ENCODE results near the gene NAV3. TPM values are rescaled to one million over a fixed set of nuclear protein-coding genes. Genes with fewer than 3 reads are reported as not detected.

The NAV3 gene
- polyA plus RNA-seq, 1 of the 3 experiments (the other 2 are of a cell fraction), result 10.5 TPM

DNA sequence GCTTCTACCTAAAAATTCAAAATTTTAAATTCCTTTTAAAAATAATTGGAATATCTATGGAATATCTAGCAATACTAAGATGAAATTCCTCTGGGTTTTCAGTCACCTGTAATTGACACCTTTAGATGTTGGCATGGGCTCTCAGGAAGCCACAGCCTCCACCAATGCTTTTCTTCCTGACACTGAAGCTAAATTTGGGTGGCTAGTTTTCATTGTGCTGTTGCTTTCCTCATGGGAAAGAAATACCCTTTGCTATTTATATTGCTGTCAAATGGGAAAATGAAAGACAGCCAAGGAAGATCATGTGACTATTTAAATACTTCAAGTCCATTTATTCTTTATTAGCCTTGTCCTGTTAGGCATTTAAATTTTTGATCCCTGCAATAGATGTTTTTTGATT, 313.0 kb downstream of the NAV3 start (continued):
- TF ChIP-seq, protein P1, sequence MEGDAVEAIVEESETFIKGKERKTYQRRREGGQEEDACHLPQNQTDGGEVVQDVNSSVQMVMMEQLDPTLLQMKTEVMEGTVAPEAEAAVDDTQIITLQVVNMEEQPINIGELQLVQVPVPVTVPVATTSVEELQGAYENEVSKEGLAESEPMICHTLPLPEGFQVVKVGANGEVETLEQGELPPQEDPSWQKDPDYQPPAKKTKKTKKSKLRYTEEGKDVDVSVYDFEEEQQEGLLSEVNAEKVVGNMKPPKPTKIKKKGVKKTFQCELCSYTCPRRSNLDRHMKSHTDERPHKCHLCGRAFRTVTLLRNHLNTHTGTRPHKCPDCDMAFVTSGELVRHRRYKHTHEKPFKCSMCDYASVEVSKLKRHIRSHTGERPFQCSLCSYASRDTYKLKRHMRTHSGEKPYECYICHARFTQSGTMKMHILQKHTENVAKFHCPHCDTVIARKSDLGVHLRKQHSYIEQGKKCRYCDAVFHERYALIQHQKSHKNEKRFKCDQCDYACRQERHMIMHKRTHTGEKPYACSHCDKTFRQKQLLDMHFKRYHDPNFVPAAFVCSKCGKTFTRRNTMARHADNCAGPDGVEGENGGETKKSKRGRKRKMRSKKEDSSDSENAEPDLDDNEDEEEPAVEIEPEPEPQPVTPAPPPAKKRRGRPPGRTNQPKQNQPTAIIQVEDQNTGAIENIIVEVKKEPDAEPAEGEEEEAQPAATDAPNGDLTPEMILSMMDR (IDR thresholded peaks at IDR 0.05), result no peak
- TF ChIP-seq ELF1 (IDR thresholded peaks at IDR 0.05) (no peak), YY1 (IDR thresholded peaks at IDR 0.05; ENCODE audit: low read depth) (no peak), SMC3 (IDR thresholded peaks at IDR 0.05; ENCODE audit: low read depth, low read length) (no peak), RCOR1 (IDR thresholded peaks at IDR 0.05; ENCODE audit: low read length) (no peak)

DNA sequence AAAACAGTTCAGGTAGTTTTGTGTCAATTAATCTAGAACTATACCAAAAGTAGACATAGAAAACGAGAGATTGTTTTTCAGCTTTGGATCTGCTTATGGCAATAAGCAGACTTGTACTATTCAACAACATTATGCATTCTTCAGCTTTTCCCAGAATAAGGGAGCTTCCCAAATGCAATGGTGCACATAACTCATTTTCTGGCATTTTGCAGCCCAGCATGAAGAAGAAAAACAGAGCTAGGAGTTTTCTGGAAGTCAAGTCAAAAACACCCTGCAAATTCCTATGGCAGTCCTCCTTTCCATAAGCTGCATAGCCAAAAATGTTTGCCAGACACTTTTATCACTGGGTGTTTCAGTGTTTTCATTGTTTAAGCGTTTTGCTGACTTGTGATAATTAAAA, 314.7 kb downstream of the NAV3 start:
- H2AFZ ChIP-seq (ENCODE audit: low read depth), result no peak overlapping the region
- no peaks in the 10 kb centered on the region for H3K79me2 ChIP-seq (ENCODE audit: insufficient read depth)
- no peaks in the 10 kb centered on the region for H4K20me1 ChIP-seq (ENCODE audit: insufficient read depth)
- TF ChIP-seq GABPA (IDR thresholded peaks at IDR 0.05; ENCODE audit: low read depth) (no peak), GATA2 (CRISPR knock-in tag; IDR thresholded peaks at IDR 0.05) (no peak), FOSL2 (IDR thresholded peaks at IDR 0.05; ENCODE audit: borderline replicate concordance, low read depth) (no peak), RXRA (IDR thresholded peaks at IDR 0.05; ENCODE audit: borderline replicate concordance, low read depth) (no peak), SIN3A (IDR thresholded peaks at IDR 0.05; ENCODE audit: borderline replicate concordance, low read depth, low read length) (no peak), RFX5 (IDR thresholded peaks at IDR 0.05; ENCODE audit: low read length) (no peak), TAF1 (IDR thresholded peaks at IDR 0.05; ENCODE audit: borderline replicate concordance, low read depth, low read length) (no peak), MEF2A (IDR thresholded peaks at IDR 0.05; ENCODE audit: borderline replicate concordance, low read depth) (no peak), ELF1 (IDR thresholded peaks at IDR 0.05) (no peak), SMC3 (IDR thresholded peaks at IDR 0.05; ENCODE audit: low read depth, low read length) (no peak), TEAD4 (IDR thresholded peaks at IDR 0.05; ENCODE audit: borderline replicate concordance, insufficient read depth) (no peak), EZH2phosphoT487 (IDR thresholded peaks at IDR 0.05; ENCODE audit: borderline replicate concordance, low read depth) (no peak), CHD2 (IDR thresholded peaks at IDR 0.05; ENCODE audit: low read length, partially characterized antibody) (no peak), RCOR1 (IDR thresholded peaks at IDR 0.05; ENCODE audit: low read length) (no peak), NRF1 (IDR thresholded peaks at IDR 0.05; ENCODE audit: low read depth, low read length) (no peak)
- TF ChIP-seq, protein P1 (IDR thresholded peaks at IDR 0.05), result no peak
- TF ChIP-seq, protein P2, sequence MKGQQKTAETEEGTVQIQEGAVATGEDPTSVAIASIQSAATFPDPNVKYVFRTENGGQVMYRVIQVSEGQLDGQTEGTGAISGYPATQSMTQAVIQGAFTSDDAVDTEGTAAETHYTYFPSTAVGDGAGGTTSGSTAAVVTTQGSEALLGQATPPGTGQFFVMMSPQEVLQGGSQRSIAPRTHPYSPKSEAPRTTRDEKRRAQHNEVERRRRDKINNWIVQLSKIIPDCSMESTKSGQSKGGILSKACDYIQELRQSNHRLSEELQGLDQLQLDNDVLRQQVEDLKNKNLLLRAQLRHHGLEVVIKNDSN (IDR thresholded peaks at IDR 0.05; ENCODE audit: borderline replicate concordance, low read depth), result no peak
- TF ChIP-seq, protein P3, sequence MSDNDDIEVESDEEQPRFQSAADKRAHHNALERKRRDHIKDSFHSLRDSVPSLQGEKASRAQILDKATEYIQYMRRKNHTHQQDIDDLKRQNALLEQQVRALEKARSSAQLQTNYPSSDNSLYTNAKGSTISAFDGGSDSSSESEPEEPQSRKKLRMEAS (IDR thresholded peaks at IDR 0.05; ENCODE audit: low read depth), result no peak
- H3K9ac ChIP-seq, result no peak overlapping the region
- no peak for DNase-seq
- H3F3A ChIP-seq (replicated peaks; ENCODE audit: insufficient read depth), result peaks cover 10% of the 10 kb centered on the region
- H3K27me3 ChIP-seq (ENCODE audit: insufficient read depth), result no peaks in the 10 kb centered on the region
- ChIA-PET POLR2A (no interaction called here), CTCF (interaction anchor here (0.6 to 2.4 kb wide), 12 partner anchors 12 to 1622 kb away, joined by 3 to 24 read pairs (median 5); no protein-coding TSS in a partner anchor)
- H3K4me2 ChIP-seq, result no peak overlapping the region
- 75% methylated on average over 2 of the region's 2 CpGs for WGBS (ENCODE audit: low lambda C conversion rate)
- peaks cover under 1 to 43% of the 10 kb centered on the region in 2 experiments for H3K36me3 ChIP-seq (replicated peaks in 1 of 2; ENCODE audit: control insufficient read depth in 1 of 2, insufficient read depth in 2 of 2, low read length in 1 of 2)
- no peaks in the 10 kb centered on the region for H3K9me2 ChIP-seq
- no peaks in the 10 kb centered on the region for H3K9me3 ChIP-seq
- H3K27ac ChIP-seq (ENCODE audit: low read depth in 2 of 2, low read length in 1 of 2), result peak overlapping the region in 1 of 2 experiments; percentile 55; a peak in 1 of 4 replicates
- peaks cover 8 to 12% of the 10 kb centered on the region in 2 experiments for H3K4me1 ChIP-seq (ENCODE audit: control insufficient read depth in 1 of 2, insufficient read depth in 2 of 2, low read depth in 1 of 2, low read length in 1 of 2)
- no peak overlapping the region for H3K4me3 ChIP-seq (ENCODE audit: low read depth in 2 of 2, low read length in 1 of 2)
